Measurements from ENCODE around the gene TAC3. TPM values are rescaled to one million over a fixed set of nuclear protein-coding genes. Genes with fewer than 3 reads are reported as not detected.

Gene TAC3
- total RNA-seq, 4 donors from 2014 or later, result not detected

GRCh38 chr12:57039016-57039798 lies 22.9 kb upstream of the TAC3 start:
- Histone ChIP-seq H3K27ac (no peak overlapping the region), H3K27me3 (no peaks in the 10 kb centered on the region), H3K4me3 (no peak overlapping the region), H3K4me1 (no peaks in the 10 kb centered on the region), H3K9me3 (no peaks in the 10 kb centered on the region), H3K36me3 (no peaks in the 10 kb centered on the region)
- ATAC-seq (no peak), DNase-seq (no peak)
- intact Hi-C loops (cut with DNase I; ENCODE audit: low total_unique reads), result no loop called here
- TF ChIP-seq POLR2A (IDR thresholded peaks at IDR 0.05) (no peak), CTCF (IDR thresholded peaks at IDR 0.05 in 4 of 5, conservative IDR thresholded peaks at IDR 0.05 in 1 of 5) (no peak)
- in situ Hi-C loops (cut with MboI; ENCODE audit: low sequenced_read_pairs in 4 of 4), result no loop called here

- in situ Hi-C loops (cut with MboI; ENCODE audit: low sequenced_read_pairs in 4 of 4), result no loop called here
- H3K36me3 ChIP-seq, result no peaks in the 10 kb centered on the region
- no peak for DNase-seq
- TF ChIP-seq CTCF (IDR thresholded peaks at IDR 0.05 in 4 of 5, conservative IDR thresholded peaks at IDR 0.05 in 1 of 5) (no peak), POLR2A (IDR thresholded peaks at IDR 0.05) (no peak)
- intact Hi-C loops (cut with DNase I; ENCODE audit: low total_unique reads), result no loop called here
- H3K4me1 ChIP-seq, result no peaks in the 10 kb centered on the region
- no peak for ATAC-seq
- H3K27ac ChIP-seq, result no peak overlapping the region
- H3K4me3 ChIP-seq, result no peak overlapping the region
- no peaks in the 10 kb centered on the region for H3K9me3 ChIP-seq
- no peaks in the 10 kb centered on the region for H3K27me3 ChIP-seq
Measured at GRCh38 chr12:57037264-57037663, 20.9 kb upstream of the TAC3 start.

- intact Hi-C loops (cut with DNase I; ENCODE audit: low total_unique reads), result no loop called here
- Histone ChIP-seq H3K27ac (no peak overlapping the region), H3K9me3 (no peaks in the 10 kb centered on the region), H3K4me1 (no peaks in the 10 kb centered on the region), H3K4me3 (no peak overlapping the region), H3K36me3 (no peaks in the 10 kb centered on the region), H3K27me3 (no peaks in the 10 kb centered on the region)
- in situ Hi-C loops (cut with MboI; ENCODE audit: low sequenced_read_pairs in 4 of 4), result no loop called here
- TF ChIP-seq CTCF (IDR thresholded peaks at IDR 0.05 in 4 of 5, conservative IDR thresholded peaks at IDR 0.05 in 1 of 5) (no peak), POLR2A (IDR thresholded peaks at IDR 0.05) (no peak)
- DNase-seq, result no peak
- no peak for ATAC-seq
Measured at GRCh38 chr12:57033431-57033830, 17.1 kb upstream of the TAC3 start.

- H3K27me3 ChIP-seq, result no peaks in the 10 kb centered on the region
- no peak for DNase-seq
- no peak for ATAC-seq
- no peak overlapping the region for H3K27ac ChIP-seq
- in situ Hi-C loops (cut with MboI; ENCODE audit: low sequenced_read_pairs in 4 of 4) (no loop called here), intact Hi-C loops (cut with DNase I; ENCODE audit: low total_unique reads) (no loop called here)
- no peaks in the 10 kb centered on the region for H3K4me1 ChIP-seq
- no peaks in the 10 kb centered on the region for H3K9me3 ChIP-seq
- no peaks in the 10 kb centered on the region for H3K36me3 ChIP-seq
- H3K4me3 ChIP-seq, result no peak overlapping the region
- TF ChIP-seq POLR2A (IDR thresholded peaks at IDR 0.05), result no peak
- TF ChIP-seq CTCF (IDR thresholded peaks at IDR 0.05 in 4 of 5, conservative IDR thresholded peaks at IDR 0.05 in 1 of 5), result no peak
Measured at GRCh38 chr12:57031789-57032188, 15.5 kb upstream of the TAC3 start.

Data from gastrocnemius medialis (tissue), 4 donors.